Parathyroid adenoma (tissue), 2 donors: Measurements from ENCODE around the gene MPP2.

ENCODE experiments used
- H2AFZ ChIP-seq: fragments of 300-600 bp; sonication (generic); one replicate; pipeline ENCODE4 v1.7.0; 2017; ENCODE audit warnings: antibody characterized with exemption, mild to moderate bottlenecking
- H3K27ac ChIP-seq: fragments of 300-600 bp; sonication (generic); one replicate; pipeline ENCODE4 v1.7.0; 2017
- H3K27me3 ChIP-seq: fragments of 300-600 bp; sonication (generic); one replicate; pipeline ENCODE4 v1.7.0; 2017; ENCODE audit warnings: low read length; ENCODE audit not compliant: control insufficient read depth, insufficient read depth
- H3K36me3 ChIP-seq: fragments of 300-600 bp; sonication (generic); one replicate; pipeline ENCODE4 v1.7.0; 2017; ENCODE audit warnings: low read length; ENCODE audit not compliant: control insufficient read depth, insufficient read depth
- H3K4me1 ChIP-seq: fragments of 300-600 bp; sonication (generic); one replicate; pipeline ENCODE4 v1.7.0; 2017; ENCODE audit warnings: control low read depth
- H3K4me2 ChIP-seq: fragments of 300-600 bp; sonication (generic); one replicate; pipeline ENCODE4 v1.7.0; 2017; ENCODE audit warnings: low read length
- H3K4me3 ChIP-seq: fragments of 300-600 bp; sonication (generic); one replicate; pipeline ENCODE4 v1.7.0; 2017; ENCODE audit warnings: low read depth, low read length
- H3K79me2 ChIP-seq: fragments of 300-600 bp; sonication (generic); one replicate; pipeline ENCODE4 v1.7.0; 2017; ENCODE audit warnings: control low read depth
- H3K9ac ChIP-seq: fragments of 300-600 bp; sonication (generic); one replicate; pipeline ENCODE4 v1.7.0; 2017; ENCODE audit warnings: mild to moderate bottlenecking
- H3K9me3 ChIP-seq: fragments of 300-600 bp; sonication (generic); one replicate; pipeline ENCODE4 v1.7.0; 2017; ENCODE audit warnings: low read length; ENCODE audit not compliant: control insufficient read depth
- TF ChIP-seq, protein P1 (sequence below): fragments of 300-600 bp; sonication (generic); IDR thresholded peaks from one replicate; pipeline ENCODE4 v1.7.0; 2017; ENCODE audit warnings: antibody characterized with exemption, mild to moderate bottlenecking
- donor health status: primary hyperparathyroidism.

MPP2 gene

DNA sequence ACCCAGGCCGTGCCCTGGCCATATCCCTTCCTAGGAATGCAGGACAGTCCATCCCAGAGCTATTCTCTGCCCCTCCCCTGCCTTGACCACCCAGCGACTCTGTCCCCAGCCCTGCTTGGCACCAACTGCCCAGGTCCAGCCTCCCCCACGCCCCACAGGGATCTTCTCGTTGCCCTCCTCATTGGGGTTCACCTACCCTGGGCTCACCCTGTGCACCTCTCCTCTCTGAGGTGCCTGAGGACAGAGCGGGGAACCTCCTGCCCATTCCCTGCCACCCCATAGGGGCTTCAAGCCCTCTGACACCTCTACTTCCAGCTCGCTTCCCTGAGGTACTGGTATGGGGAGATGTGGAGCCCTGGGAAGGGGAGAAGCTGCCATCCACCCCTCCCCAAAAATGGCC lies 6.2 kb upstream of the MPP2 start:
- Histone ChIP-seq H2AFZ (no peak overlapping the region), H3K27ac (no peak overlapping the region), H3K4me2 (no peak overlapping the region), H3K27me3 (no peaks in the 10 kb centered on the region), H3K79me2 (no peaks in the 10 kb centered on the region), H3K9me3 (no peaks in the 10 kb centered on the region), H3K4me1 (peaks cover 20% of the 10 kb centered on the region), H3K4me3 (no peak overlapping the region), H3K9ac (no peak overlapping the region), H3K36me3 (no peaks in the 10 kb centered on the region)
- TF ChIP-seq, protein P1, sequence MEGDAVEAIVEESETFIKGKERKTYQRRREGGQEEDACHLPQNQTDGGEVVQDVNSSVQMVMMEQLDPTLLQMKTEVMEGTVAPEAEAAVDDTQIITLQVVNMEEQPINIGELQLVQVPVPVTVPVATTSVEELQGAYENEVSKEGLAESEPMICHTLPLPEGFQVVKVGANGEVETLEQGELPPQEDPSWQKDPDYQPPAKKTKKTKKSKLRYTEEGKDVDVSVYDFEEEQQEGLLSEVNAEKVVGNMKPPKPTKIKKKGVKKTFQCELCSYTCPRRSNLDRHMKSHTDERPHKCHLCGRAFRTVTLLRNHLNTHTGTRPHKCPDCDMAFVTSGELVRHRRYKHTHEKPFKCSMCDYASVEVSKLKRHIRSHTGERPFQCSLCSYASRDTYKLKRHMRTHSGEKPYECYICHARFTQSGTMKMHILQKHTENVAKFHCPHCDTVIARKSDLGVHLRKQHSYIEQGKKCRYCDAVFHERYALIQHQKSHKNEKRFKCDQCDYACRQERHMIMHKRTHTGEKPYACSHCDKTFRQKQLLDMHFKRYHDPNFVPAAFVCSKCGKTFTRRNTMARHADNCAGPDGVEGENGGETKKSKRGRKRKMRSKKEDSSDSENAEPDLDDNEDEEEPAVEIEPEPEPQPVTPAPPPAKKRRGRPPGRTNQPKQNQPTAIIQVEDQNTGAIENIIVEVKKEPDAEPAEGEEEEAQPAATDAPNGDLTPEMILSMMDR: no peak

DNA sequence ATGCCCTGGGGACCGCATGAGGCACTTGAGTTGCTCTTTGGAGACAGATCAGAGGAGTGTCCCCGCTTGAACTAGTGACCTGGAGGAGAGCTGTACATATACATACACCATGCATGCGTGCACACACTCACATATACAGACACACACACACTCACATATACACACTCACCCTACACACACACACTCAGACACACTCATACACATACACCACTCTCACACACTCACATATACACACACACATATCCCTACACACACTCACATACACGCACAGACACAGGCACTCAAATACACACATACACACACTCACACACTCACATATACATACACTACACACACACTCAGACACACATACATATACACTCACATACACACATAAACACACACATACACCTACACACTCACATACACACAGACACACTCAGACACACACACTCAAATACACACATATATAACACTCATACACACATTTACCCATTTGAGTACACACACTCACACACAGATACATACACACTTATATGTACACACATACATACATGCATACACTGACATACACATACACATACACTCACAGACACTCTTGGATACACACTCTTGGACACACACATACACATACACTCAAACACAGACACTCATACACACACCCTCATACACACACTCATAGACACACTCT lies 5.4 kb upstream of the MPP2 start:
- TF ChIP-seq, protein P1: no peak
- no peak overlapping the region for H2AFZ ChIP-seq
- H3K9ac ChIP-seq: no peak overlapping the region
- H3K36me3 ChIP-seq: no peaks in the 10 kb centered on the region
- H3K9me3 ChIP-seq: no peaks in the 10 kb centered on the region
- H3K79me2 ChIP-seq: no peaks in the 10 kb centered on the region
- no peaks in the 10 kb centered on the region for H3K27me3 ChIP-seq
- H3K4me3 ChIP-seq: no peak overlapping the region
- no peak overlapping the region for H3K4me2 ChIP-seq
- H3K4me1 ChIP-seq: peaks cover 26% of the 10 kb centered on the region
- H3K27ac ChIP-seq: no peak overlapping the region

DNA sequence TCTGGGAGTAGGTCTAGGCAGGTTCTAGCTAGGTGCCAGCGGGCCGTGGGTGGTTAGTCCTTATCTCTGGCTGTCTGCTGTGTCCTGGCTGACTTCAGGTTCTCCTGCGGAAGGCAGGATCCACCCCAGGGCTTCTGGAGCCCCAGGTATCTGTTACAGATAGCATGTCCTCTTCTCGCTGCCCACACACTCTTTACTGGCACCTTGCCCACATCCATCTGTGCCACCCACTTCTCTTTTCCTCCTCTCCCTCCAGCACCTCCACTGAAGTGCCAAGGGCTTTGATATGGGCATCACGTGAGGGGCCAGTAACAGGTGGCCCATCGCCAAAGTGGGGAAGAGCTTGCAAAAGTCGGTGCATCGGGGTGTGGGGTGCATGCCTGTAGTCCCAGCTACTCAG lies 4.6 kb upstream of the MPP2 start:
- H3K27me3 ChIP-seq: no peaks in the 10 kb centered on the region
- no peak overlapping the region for H2AFZ ChIP-seq
- H3K4me3 ChIP-seq: no peak overlapping the region
- H3K9ac ChIP-seq: no peak overlapping the region
- H3K9me3 ChIP-seq: no peaks in the 10 kb centered on the region
- H3K4me2 ChIP-seq: peak overlapping the region; percentile 49
- H3K27ac ChIP-seq: peak overlapping the region; percentile 61
- TF ChIP-seq, protein P1: no peak
- H3K79me2 ChIP-seq: no peaks in the 10 kb centered on the region
- H3K4me1 ChIP-seq: peaks cover 27% of the 10 kb centered on the region
- H3K36me3 ChIP-seq: no peaks in the 10 kb centered on the region

DNA sequence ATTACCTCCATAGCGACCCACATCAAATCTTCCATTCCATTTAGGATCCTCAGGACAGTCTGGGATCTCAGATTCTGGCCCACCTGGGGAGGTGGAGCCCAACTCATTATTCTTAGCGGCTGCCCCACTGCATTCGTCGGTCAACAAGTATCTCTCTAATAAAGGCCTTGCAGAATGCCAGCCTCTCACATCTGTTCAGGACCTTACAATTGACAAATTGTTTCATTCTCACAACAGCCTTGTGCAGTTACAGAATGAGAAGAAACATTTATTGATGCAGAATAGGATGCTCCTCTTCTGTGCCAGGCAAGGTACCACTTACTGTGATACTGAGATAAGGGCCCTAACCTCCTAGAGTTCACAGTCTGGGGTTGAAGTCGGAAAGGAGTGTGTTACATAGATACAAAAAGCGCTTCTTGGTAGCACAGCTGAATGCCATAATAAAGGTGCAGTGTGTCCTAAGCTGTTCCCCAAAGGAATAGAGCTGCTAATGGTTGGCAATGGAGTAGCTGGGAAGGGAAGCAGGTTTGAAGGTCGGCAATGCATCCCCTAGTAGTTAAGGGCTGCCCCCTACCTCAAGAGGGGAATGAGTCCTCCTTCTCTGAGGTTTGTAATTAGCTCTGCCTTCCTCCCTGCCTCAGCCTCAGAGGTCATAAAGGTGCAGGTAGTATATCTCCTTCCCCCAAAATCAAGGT lies 2.3 kb upstream of the MPP2 start:
- no peak overlapping the region for H3K27ac ChIP-seq
- TF ChIP-seq, protein P1: no peak
- H3K4me1 ChIP-seq: peaks cover 29% of the 10 kb centered on the region
- no peaks in the 10 kb centered on the region for H3K27me3 ChIP-seq
- no peak overlapping the region for H3K9ac ChIP-seq
- H3K4me2 ChIP-seq: no peak overlapping the region
- H3K79me2 ChIP-seq: no peaks in the 10 kb centered on the region
- no peaks in the 10 kb centered on the region for H3K9me3 ChIP-seq
- H2AFZ ChIP-seq: no peak overlapping the region
- H3K36me3 ChIP-seq: no peaks in the 10 kb centered on the region
- no peak overlapping the region for H3K4me3 ChIP-seq
